HG02943 (cell line): ENCODE data around the gene NTPCR.
"Not testable (repeated sequence)": the region's sequence is repeated elsewhere in the genome, so short reads cannot be mapped to it uniquely, and the experiment has no call there.

Source experiments
- ATAC-seq: cut with Tn5 transposase; IDR thresholded peaks from one replicate; pipeline ENCODE4 v1.9.1; 2021; ENCODE audit warnings: mild to moderate bottlenecking, low read depth, moderate library complexity; ENCODE audit not compliant: unreplicated experiment

The NTPCR gene

GRCh38 chr1:232950197-232951176, at the start of gene NTPCR:
NTPCR (plus strand) TSS chr1:232950611; CDS start chr1:232950711, 100 bp downstream.
- peak; percentile 82 for ATAC-seq

- ATAC-seq = no peak
These were observed 49.6 kb upstream of the NTPCR start for GRCh38 chr1:232900818-232901217.

- ATAC-seq = no peak
These were observed 49.2 kb upstream of the NTPCR start for GRCh38 chr1:232901255-232901654.

- ATAC-seq = no peak
These were observed 47.5 kb upstream of the NTPCR start for GRCh38 chr1:232902774-232903350.

GRCh38 chr1:232904131-232904530, 46.3 kb upstream of the NTPCR start:
- no peak for ATAC-seq

GRCh38 chr1:232904566-232904965, 45.8 kb upstream of the NTPCR start:
- no peak for ATAC-seq

- ATAC-seq = no peak
These were observed 44.9 kb upstream of the NTPCR start for GRCh38 chr1:232905331-232906034.

- no peak for ATAC-seq
These were observed 44.0 kb upstream of the NTPCR start for GRCh38 chr1:232906441-232906840.

- ATAC-seq = no peak
These were observed 41.6 kb upstream of the NTPCR start for GRCh38 chr1:232908831-232909230.

- ATAC-seq = no peak
These were observed 40.7 kb upstream of the NTPCR start for GRCh38 chr1:232909752-232910151.

- no peak for ATAC-seq
These were observed 39.3 kb upstream of the NTPCR start for GRCh38 chr1:232911027-232911599.

- ATAC-seq = no peak
These were observed 37.4 kb upstream of the NTPCR start for GRCh38 chr1:232912845-232913580.

GRCh38 chr1:232914271-232914670, 36.1 kb upstream of the NTPCR start:
- not testable (repeated sequence) for ATAC-seq

- no peak for ATAC-seq
These were observed 35.2 kb upstream of the NTPCR start for GRCh38 chr1:232915212-232915611.

GRCh38 chr1:232917053-232917452, 33.4 kb upstream of the NTPCR start:
- no peak for ATAC-seq

- ATAC-seq = no peak
These were observed 29.0 kb upstream of the NTPCR start for GRCh38 chr1:232921381-232921780.

- no peak for ATAC-seq
These were observed 27.9 kb upstream of the NTPCR start for GRCh38 chr1:232922485-232922884.

GRCh38 chr1:232923739-232924386, 26.5 kb upstream of the NTPCR start:
- ATAC-seq = no peak

GRCh38 chr1:232924874-232925273, 25.5 kb upstream of the NTPCR start:
- ATAC-seq = no peak
